Ishikawa (cell line): ENCODE data around the gene KRT38.

Experiments used
- CEBPB ChIP-seq: IDR thresholded peaks from 2 replicates; pipeline ENCODE4 v1.6.1; 2012
- CREB1 ChIP-seq: IDR thresholded peaks from 2 replicates; pipeline ENCODE4 v1.6.1; 2012; ENCODE audit warnings: low read depth
- EGR1 ChIP-seq: IDR thresholded peaks from 2 replicates; pipeline ENCODE4 v1.6.1; 2012
- EP300 ChIP-seq: IDR thresholded peaks from 2 replicates; pipeline ENCODE4 v1.6.1; 2012; ENCODE audit warnings: borderline replicate concordance
- FOXM1 ChIP-seq: IDR thresholded peaks from 2 replicates; pipeline ENCODE4 v1.6.1; 2012; ENCODE audit warnings: low read depth, borderline replicate concordance
- NFIC ChIP-seq: IDR thresholded peaks from 2 replicates; pipeline ENCODE4 v1.6.1; 2012
- RAD21 ChIP-seq: IDR thresholded peaks from 2 replicates; pipeline ENCODE4 v1.6.1; 2012; ENCODE audit warnings: low read depth
- TAF1 ChIP-seq: IDR thresholded peaks from 2 replicates; pipeline ENCODE4 v1.6.1; 2012; ENCODE audit warnings: low read depth, mild to moderate bottlenecking
- TCF12 ChIP-seq: IDR thresholded peaks from 2 replicates; pipeline ENCODE4 v1.6.1; 2012; ENCODE audit warnings: low read depth
- TEAD4 ChIP-seq: IDR thresholded peaks from 2 replicates; pipeline ENCODE4 v1.6.1; 2012
- USF1 ChIP-seq: IDR thresholded peaks from 2 replicates; pipeline ENCODE4 v1.6.1; 2012
- YY1 ChIP-seq: IDR thresholded peaks from 2 replicates; pipeline ENCODE4 v1.6.1; 2012; ENCODE audit warnings: low read depth
- ZBTB7A ChIP-seq: IDR thresholded peaks from 2 replicates; pipeline ENCODE4 v1.6.1; 2012; ENCODE audit warnings: low read depth
- TF ChIP-seq, protein P1 (sequence below): IDR thresholded peaks from 2 replicates; pipeline ENCODE4 v1.6.1; 2012
- TF ChIP-seq, protein P2 (sequence below): IDR thresholded peaks from 2 replicates; pipeline ENCODE4 v1.6.1; 2012; ENCODE audit warnings: low read depth, mild to moderate bottlenecking

The KRT38 gene

DNA sequence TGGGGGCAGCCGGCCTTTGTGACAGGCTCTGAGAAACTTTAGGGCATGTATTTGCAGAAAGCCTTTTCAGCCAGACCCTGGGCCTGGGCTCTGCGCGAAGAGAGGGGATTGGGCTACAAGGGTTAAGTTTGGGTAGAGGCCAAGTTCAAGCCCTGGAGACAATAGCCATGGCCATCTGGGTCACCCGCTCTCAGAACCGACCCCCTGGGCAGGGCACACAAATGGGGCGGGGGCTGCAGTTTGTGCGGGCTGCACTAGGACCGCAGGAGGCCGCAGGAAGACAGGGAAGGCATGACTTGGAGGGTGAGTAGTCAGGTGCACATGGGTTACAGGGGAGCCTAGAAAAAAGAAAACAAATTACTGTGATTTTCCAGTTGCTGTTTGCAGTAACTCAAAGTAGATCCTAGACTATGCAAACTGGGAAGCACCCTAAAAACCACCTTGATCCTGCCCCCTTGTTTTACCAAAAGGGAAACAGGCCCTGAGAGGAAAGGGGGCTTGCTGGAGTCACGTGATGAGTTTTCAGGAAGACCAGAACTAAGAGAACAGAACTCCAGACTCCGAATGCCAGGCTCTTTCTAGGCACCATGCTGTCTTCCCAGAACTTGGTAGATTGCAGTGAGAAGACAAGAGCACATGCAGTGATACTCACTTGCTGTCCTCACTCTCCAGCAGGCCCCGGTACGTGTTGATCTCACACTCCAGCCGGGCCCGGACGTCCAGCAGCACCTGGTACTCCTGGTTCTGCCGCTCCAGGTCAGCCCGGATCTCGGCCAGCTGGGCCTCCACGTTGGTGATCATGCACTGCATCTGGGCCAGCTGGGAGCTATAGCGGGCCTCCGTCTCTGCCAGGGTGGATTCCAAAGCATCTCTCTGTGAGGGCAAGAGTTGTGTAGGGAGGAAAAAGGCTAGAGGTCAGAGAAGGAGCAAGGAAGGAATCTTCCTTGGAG is 36.4 kb upstream of the KRT38 start:
- TF ChIP-seq TCF12 = no peak
- TF ChIP-seq EGR1 = no peak
- no peak for TF ChIP-seq FOXM1
- TF ChIP-seq, protein P1, sequence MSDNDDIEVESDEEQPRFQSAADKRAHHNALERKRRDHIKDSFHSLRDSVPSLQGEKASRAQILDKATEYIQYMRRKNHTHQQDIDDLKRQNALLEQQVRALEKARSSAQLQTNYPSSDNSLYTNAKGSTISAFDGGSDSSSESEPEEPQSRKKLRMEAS = no peak
- no peak for TF ChIP-seq CEBPB
- no peak for TF ChIP-seq ZBTB7A
- no peak for TF ChIP-seq USF1
- TF ChIP-seq TAF1 = no peak
- TF ChIP-seq EP300 = no peak
- TF ChIP-seq CREB1 = no peak
- no peak for TF ChIP-seq NFIC
- no peak for TF ChIP-seq RAD21
- no peak for TF ChIP-seq TEAD4

GRCh38 chr17:41475421-41475820 is 34.6 kb upstream of the KRT38 start:
- no peak for TF ChIP-seq RAD21

GRCh38 chr17:41474863-41475262 is 34.1 kb upstream of the KRT38 start:
- no peak for TF ChIP-seq CEBPB
- TF ChIP-seq TAF1 = no peak
- TF ChIP-seq YY1 = no peak
- TF ChIP-seq EP300 = no peak
- no peak for TF ChIP-seq EGR1
- TF ChIP-seq, protein P1 = no peak
- no peak for TF ChIP-seq ZBTB7A
- no peak for TF ChIP-seq USF1
- TF ChIP-seq CREB1 = no peak
- no peak for TF ChIP-seq RAD21
- no peak for TF ChIP-seq FOXM1
- no peak for TF ChIP-seq TEAD4
- no peak for TF ChIP-seq TCF12
- TF ChIP-seq, protein P2, sequence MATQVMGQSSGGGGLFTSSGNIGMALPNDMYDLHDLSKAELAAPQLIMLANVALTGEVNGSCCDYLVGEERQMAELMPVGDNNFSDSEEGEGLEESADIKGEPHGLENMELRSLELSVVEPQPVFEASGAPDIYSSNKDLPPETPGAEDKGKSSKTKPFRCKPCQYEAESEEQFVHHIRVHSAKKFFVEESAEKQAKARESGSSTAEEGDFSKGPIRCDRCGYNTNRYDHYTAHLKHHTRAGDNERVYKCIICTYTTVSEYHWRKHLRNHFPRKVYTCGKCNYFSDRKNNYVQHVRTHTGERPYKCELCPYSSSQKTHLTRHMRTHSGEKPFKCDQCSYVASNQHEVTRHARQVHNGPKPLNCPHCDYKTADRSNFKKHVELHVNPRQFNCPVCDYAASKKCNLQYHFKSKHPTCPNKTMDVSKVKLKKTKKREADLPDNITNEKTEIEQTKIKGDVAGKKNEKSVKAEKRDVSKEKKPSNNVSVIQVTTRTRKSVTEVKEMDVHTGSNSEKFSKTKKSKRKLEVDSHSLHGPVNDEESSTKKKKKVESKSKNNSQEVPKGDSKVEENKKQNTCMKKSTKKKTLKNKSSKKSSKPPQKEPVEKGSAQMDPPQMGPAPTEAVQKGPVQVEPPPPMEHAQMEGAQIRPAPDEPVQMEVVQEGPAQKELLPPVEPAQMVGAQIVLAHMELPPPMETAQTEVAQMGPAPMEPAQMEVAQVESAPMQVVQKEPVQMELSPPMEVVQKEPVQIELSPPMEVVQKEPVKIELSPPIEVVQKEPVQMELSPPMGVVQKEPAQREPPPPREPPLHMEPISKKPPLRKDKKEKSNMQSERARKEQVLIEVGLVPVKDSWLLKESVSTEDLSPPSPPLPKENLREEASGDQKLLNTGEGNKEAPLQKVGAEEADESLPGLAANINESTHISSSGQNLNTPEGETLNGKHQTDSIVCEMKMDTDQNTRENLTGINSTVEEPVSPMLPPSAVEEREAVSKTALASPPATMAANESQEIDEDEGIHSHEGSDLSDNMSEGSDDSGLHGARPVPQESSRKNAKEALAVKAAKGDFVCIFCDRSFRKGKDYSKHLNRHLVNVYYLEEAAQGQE = no peak
- no peak for TF ChIP-seq NFIC

- TF ChIP-seq TAF1 = no peak
- no peak for TF ChIP-seq CREB1
- no peak for TF ChIP-seq EP300
- TF ChIP-seq CEBPB = no peak
- TF ChIP-seq ZBTB7A = no peak
- TF ChIP-seq TEAD4 = no peak
- TF ChIP-seq FOXM1 = no peak
- TF ChIP-seq USF1 = no peak
- TF ChIP-seq TCF12 = no peak
- TF ChIP-seq, protein P1 = no peak
- no peak for TF ChIP-seq EGR1
- TF ChIP-seq YY1 = no peak
- no peak for TF ChIP-seq RAD21
- no peak for TF ChIP-seq NFIC
- TF ChIP-seq, protein P2 = no peak
These were observed 27.6 kb upstream of the KRT38 start for GRCh38 chr17:41468346-41468745.

DNA sequence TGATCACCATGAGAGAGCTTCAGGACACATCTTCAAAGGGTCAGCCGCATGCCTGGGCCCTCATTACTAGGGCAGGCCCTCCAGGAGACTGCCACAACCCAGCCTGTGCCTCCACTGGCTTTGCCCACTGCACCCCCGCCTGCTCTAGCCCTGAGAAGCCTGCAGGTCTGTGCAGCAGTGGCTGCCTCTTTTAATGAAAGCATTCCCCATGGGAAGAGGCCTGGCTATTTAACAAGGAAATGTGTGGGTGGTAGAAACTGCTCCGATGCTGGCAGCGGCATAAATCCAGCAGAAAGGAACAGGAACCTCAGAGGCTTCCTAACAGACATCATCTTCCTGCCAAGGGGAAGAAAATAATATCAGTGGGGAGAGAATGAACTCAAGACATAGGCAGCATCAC is 26.8 kb upstream of the KRT38 start:
- TF ChIP-seq RAD21 (no peak), YY1 (no peak), EP300 (no peak), TEAD4 (no peak), TCF12 (no peak), FOXM1 (no peak)
